HG03196 (cell line): ENCODE results near the gene UGT1A1.

ENCODE experiments used
- ATAC-seq: cut with Tn5 transposase; IDR thresholded peaks from one replicate; pipeline ENCODE4 v1.9.1; 2021; ENCODE audit not compliant: unreplicated experiment

Gene UGT1A1

GRCh38 chr2:233814056-233814835, 54.2 kb downstream of the UGT1A1 start:
- no peak for ATAC-seq

- no peak for ATAC-seq
These were observed 55.8 kb downstream of the UGT1A1 start for GRCh38 chr2:233815861-233816260.

DNA sequence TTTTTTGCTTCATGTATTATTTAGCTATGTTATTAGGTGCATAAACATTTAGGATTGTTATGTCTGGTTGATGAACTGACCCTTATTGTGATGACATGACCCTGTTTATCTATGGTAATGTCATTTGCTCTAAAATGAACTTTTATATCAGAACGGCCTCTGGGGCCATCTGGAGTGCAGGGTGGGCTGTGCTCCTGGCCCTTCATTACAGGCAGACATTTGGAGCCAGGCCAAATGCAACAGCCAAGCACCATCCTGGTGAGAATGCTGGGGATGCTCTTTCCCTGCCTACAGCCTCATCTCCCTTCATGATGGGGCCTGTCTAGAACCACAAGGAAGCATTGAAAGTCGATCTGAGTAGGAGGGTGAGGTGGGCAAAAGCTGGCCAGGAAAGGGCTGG, 56.3 kb downstream of the UGT1A1 start:
- ATAC-seq: no peak

DNA sequence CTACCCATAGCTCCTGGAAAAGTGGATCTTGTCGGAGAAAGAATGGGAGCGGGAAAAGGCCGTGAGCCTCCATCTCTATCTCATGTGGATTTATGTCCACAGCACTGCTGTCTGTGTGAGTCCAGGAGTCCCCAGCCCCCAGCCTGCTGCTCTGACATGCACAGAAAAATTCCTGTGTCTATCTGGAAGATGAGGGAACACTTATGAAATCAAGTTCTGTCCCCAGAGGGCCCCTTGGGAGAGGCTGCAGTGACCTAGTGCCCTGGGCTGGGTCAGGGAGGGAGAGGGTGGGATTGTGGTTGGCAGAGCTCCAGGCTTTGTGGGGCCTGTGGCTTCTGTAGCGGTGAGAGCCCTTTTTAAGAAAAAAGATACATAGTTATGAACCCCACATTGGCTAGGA, 56.7 kb downstream of the UGT1A1 start:
- no peak for ATAC-seq

DNA sequence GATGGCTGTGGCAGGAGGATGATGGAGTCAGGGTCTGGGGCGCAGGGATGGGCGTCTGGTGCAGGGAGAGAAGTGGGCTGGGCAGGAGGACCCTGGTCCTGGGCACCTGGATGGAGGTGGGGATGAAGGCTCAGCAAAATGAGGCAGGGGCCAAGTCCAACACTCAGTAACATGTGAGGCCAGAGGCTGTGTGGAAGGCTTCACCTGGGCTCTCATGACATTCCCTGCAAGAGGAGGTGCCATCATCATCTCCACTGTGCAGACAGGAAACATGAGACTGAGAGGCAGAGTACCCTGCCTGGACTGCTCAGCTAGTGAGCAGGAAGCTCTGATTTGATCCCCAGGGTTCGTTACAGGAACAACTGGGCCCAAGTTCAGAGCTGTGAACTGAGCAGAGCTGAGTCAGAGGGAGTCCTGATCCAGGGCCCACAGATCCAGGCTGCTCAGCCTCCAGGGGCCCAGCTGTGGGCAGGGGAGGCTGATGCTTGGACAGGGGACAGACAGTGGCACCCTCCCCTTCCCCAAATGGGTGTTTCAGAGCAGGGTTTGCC, 57.4 kb downstream of the UGT1A1 start:
- ATAC-seq: no peak

- ATAC-seq: no peak
These were observed 58.0 kb downstream of the UGT1A1 start for GRCh38 chr2:233817995-233818638.

DNA sequence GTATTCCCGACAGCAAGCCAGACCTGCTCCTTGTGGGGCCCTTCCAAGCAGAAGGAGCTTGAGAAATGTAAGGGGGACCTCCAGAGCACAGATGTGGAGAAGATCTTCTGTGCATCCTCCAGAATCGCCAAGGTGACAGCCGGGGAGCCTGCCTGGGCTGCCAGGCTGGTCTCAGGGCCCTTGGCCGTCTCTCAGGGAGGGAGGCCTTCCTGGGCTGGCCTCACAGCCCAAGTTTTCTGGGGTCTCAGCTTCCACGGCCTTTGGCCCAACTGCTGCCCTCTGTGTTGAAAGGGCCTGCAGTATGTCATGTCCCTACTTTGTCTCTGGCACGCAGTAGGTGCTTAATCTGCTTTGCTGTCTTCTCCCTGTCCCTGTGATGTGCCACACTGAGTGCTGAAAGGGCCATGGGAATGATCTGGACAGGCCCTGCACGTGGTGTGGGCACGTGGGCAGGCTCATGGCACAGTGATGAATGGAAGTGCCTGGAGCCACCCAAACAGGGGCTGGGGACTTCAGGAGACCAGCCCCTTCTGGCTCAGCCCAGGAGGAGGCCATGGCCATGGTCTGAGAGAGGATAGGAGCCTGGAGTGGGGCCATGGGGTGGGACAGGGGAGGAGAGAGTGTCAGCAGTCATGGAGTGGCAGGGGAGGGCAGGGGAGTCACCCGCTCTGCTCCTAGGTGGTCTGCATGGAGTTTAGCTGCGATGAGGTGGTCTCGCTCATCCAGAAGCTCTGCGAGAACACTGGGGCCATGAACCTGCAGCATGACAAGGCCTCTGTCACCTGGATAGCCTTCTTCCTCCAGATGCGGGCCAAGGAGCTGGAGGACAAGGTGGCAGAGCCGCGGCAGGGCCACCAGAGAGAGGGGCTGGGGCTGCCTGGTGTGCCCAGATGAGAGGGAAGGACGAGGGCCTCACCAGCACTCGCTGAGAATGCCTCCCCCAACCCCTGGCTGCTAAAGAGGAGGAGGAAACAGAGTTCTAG, 58.9 kb downstream of the UGT1A1 start:
- ATAC-seq: no peak

- no peak for ATAC-seq
These were observed 60.1 kb downstream of the UGT1A1 start for GRCh38 chr2:233819884-233820773.

DNA sequence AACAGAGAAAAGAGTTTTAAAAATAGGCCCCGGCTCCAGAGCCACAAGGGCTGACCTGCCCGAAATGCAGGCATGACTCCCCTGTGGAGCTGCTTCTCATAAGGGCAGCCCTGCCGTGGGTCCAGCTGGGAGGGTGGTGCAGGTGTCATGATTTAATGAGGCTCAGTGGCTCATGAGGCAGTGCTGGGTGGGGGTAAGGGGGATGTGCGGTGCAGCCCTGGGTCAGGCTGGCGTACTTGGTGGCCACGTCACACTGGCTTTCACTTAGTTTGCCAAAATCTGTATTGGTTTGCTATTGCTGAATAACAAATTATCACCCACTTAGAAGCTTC, 60.7 kb downstream of the UGT1A1 start:
- no peak for ATAC-seq

- ATAC-seq: no peak
These were observed 61.1 kb downstream of the UGT1A1 start for GRCh38 chr2:233821196-233821595.

DNA sequence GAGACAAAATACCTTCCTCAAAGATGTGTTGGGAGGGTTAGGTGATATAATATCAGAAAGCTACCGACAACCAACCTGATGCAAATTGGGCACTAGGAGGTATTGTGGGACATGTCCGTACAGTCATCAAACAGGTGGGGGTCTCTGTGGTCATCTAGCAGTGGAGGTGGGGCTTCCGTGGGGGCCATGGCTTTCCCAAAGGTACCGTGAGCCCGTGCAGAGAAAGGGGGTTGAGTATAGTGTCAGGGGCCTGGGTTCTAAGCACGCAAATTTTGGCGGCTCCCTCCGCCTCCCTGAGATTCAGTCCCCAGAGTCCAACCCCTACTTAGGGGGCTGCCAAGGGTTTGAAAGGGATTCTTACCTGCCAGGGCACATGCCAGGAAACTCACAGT, 61.6 kb downstream of the UGT1A1 start:
- ATAC-seq: no peak

DNA sequence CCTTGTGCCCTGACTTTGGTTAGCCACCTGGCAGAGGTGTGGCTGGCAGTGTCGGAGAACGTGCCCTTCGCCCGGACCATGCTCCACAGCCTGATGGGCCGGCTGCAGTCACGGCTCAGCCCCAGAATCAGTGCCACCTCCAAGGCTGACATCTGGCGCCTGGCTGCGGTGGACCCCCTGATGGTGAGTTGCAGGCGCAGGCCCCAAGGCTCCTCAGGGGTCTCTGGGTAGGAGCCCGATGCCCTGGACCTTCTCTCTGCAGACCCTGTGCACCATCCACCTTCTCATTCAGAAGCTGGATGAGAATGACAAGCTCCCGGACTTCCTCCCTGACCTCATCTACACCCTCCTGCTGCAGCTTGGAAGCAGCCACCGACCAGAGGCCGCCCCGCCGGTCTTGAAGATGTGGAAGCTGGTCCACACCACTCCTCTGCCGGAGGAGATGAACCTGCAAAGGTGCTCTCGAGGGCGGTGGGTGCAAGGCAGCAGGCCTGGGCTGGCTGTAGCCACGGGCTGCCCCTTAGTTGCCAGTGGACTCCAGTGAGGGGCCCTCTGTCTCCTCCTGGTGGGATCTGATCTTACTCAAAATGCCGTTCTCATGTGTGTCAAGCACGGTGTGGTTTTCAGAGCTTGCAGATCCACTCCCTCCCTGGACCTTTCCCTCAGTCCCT, 62.2 kb downstream of the UGT1A1 start:
- ATAC-seq: no peak
